SIG-M5 treated with dmso at 0.1 percent for 504 hours (cell line): ENCODE data around the gene ERC1.
A peak's percentile ranks its signal among the peaks of the same experiment; 100 is the strongest.

Experiments
- DNase-seq: peaks from one replicate; lab custom pipeline; 2025; ENCODE audit not compliant: unreplicated experiment; lab: John Stamatoyannopoulos, UW

The ERC1 gene

DNA sequence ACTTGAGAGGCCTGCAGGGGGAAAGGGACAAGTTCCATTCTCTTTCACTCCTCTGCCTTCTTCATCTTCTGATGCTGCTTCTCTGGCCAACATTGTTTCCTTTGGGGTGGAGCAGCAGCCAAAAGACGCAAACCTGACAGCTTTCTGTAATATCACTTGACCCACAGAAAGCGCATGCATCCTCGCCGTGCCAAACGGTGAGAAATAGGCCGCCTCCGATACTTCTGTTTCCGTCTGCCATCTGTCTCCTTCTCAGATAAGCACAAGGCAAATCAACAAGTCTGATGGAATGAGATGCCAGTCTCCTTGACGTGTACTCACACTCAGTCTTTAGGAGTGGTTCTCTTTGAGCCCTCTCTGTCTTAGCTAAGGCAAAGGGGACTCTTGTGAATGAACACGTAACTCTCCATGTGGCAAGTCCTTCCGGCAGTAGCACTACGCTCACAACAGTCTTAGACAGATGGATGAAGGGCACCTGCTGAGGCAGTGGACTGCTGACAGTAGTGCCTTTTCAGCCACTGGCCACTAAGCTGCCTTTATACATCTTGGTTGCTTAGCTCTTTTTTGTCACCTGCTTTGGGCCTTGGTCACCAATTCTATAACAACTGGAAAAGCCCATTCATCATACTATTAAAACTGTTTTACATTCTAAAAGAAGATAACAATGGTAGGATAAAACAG lies 389.3 kb downstream of the ERC1 start:
- DNase-seq, result no peak

DNA sequence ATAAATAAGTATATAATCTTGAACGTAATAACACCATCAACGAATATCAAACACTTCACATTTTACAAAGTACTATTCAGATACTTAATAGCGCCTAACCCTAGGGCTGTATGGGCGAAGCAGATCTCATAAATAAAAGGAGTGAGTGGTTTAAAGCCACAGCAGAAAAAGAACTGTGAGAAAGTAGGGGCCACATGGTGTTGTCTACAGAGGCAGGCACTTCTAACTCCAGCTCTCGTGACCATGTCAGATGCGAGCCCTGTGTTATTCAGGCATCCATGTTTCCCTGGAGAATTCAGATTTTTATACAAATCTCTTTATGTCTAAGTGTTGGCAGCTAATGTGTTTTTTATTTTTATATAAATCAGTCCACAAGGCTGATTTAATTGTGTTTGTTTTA lies 391.1 kb downstream of the ERC1 start:
- no peak for DNase-seq

DNA sequence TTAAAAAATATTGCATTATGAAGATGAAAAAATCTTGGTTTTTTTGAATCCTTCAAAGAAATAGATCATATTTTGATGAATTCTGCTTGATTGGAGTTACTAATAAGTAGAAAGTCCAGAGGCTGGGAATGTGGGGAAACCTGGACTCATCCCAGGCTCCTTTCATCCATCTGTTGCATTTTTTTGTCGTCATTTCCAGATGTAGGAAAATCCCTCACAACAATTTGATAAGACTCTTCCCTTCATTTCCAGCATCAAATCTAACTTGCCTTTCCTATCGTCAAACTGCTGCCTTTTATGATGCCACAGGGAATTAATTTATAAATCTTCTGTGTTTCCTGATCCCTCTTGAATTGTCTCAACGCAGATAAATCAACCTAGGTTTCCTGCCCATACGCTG lies 391.8 kb downstream of the ERC1 start:
- no peak for DNase-seq

DNA sequence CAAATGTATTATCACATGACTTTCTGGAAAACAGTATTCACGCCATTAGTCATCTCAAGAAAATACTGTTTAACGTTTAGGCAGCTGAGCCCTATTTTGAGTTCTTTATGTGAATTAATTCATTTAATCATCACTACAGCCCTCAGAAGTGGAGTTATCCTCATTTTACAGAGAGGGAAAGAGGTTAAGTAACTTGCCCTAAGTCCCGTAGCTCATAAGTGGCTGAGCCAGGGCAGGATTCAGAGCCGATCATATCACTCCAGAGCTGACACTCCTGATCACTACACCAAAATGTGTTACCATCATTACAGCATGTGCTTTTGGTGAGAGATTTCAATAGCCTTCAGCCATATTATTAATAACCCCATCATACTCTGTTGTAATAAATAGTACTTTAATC lies 392.7 kb downstream of the ERC1 start:
- DNase-seq, result no peak

DNA sequence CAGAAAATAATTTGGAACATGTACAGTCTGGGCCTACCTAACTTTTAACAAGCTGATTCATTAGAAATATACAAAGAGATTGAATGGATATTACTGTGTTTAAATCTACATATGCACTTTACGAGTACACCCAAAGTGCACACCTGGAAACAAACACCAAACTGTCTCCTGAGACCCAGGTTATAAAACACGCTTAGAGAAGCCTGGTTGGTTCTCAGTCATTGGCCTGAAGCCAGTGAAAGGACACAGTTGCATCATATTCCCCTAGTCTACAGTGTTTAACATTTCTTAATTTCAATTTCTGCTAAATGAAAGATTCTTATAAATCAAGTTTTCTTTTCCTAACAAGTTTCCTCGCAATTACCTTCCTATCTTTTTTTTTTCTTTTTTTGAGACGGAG lies 393.9 kb downstream of the ERC1 start:
- DNase-seq, result no peak

DNA sequence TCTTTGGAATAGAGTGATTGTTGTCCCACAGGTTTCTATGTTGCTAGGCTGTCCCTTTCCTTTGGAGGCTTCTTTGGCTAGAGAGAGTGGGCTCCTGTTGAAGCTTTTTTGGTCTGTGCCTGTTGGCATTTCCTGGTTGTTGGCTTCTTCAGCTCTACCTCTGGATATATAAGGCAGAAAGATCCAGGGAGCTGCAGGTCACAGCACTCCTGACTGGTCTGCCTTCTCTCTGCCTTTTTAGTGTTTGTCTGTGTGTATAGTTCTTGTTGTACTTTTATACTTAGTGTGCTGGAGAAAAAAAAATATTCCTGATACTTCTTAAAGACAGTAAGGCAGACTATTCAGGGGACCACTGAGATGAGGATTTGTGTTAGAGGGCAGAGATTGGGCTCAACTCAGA lies 400.7 kb downstream of the ERC1 start:
- no peak for DNase-seq

DNA sequence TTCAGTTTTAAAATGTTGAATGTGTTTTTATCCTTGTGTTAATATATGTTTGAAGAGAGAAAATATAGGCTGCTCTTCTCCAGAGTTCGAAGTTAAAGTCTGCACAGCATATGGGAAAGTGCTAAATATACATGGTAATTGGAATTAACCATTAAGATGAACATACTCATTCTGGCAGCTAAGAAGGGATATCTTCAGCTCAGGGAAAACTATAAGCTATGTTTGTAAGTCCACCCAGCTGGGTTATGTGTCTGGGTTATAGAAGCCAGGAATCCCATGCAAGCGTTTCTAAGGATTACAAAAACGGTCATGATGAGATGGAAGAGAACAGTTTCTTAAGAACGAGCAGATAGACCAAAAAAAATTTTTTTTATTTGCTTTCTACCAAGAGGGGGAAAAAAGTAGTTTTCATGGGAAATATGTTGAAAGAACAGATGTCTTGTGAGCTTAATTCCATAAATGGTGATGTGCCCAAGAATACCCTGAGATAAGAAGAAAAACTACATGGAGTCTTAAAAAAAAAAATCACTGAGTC lies 404.5 kb downstream of the ERC1 start:
- DNase-seq, result no peak

DNA sequence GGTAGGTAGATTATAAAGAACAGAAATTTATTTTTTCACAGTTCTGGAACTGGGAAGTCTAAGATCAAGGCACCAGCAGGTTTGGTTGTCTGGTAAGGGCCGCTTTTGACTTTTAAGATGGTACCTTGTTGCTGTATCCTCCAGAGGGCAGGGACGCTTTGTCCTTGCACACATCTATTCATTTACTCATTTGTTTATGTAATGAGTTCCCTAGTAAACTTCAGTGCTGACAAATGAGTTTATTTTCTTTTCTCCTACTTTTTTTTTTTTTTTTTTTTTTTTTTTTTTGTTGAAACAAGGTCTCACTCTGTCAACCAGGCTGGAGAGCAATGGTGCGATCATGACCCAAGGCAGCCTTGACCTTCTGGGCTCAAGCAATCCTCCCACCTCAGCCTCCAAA lies 407.6 kb downstream of the ERC1 start:
- DNase-seq, result no peak

DNA sequence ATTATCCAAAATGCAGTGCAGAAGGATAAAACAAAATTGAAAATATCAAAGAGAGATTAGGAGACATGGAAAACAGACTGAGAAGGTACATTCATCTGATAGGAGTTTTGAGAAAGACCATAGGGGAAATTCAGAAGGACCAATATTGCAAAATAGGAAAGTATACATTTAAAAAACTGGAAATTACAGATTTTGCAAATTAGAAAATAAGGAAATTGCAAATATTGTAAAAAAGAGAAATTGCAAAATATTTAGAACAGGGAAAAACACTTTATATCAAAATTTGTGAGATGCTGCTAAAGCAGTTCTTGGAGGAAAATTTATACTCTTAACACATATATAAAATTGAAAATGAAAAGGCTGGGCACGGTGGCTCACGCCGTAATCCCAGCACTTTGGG lies 410.9 kb downstream of the ERC1 start:
- no peak for DNase-seq

DNA sequence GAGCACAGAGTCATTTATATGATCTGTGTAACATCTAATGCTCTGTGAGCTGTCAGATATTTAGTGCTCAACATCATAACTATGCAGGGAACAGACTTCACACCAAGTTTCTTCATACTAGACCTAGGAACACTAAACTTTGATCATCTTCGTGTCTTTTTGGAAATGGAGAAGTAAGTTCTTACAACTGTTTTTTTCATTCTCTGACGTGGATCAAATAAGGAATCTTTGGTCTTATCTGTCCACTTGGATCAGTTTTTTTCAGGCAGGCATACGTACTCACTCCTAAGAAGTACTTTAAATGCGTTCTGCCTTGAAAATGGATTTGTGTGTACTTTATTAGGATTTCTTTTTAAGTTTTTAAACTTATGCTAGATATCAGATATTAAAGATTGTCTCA lies 412.4 kb downstream of the ERC1 start:
- no peak for DNase-seq

DNA sequence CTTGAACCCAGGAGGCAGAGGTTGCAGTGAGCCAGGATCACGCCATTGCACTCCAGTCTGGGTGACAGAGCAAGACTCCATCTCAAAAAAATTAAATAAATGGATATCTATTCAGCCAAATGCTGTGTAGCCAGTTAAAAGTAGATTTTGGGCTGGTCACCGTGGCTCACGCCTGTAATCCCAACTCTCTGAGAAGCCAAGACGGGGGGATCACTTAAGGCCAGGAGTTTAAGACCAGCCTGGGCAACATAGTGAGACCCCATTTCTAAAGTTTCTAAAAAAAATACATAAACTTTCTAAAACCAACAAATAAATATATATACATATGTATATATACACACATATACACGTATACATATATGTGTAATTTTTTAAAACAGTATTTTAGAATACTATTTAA lies 414.6 kb downstream of the ERC1 start:
- no peak for DNase-seq

DNA sequence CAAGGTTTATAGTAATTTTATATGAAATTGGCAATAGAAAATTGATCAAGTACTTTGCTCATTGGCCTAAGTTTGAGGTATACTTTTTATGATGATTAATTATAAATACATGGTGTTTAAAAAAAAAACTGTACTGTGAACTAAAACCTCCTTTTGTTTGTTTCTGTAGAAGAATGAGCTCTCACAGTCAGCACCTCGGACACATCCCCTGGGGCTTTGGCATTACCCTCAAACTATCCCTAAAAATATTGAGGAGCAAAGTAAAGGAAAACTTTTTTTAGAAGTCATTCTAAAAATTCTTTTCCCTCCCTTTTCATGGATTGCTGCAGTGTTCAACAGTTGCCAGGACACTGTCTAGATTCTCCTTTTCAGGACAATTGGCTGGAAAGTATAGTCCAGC lies 419.8 kb downstream of the ERC1 start:
- no peak for DNase-seq

DNA sequence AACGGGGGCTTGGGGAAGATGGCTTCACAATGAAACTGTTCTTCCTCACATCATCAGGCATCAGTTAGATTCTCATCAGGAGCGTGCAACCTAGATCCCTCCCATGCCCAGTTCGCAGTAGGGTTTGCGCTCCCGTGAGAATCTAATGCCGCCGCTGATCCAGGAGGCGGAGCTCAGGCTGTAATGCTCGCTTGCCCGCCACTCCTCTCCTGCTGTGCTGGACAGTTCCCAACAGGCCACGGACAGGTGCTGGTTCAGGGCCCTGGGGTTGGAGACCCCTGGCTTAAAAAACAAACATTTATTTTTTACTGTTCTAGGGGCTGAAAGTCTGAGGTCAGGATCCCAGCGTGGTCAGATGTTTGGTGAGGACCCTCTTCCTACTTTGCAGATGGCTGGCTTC lies 422.9 kb downstream of the ERC1 start:
- DNase-seq, result no peak

DNA sequence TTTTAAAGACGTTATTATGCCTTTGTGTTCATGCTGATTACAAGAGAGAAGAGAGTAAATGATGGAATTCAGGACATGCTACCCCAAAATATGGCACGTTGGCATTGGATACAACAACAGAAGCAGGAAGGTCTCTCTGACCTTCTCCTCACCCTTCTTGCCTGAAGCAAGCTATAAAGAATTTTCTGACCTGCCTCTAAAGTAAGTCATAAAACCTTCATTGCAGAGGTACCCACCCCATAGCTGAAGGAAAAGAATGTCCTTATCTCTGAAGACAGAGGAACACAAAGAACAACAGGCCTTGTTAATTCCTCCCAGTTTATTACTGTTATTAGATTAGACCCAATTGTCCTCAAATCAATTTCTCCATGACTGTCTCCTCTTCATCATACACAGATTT lies 427.1 kb downstream of the ERC1 start:
- no peak for DNase-seq

DNA sequence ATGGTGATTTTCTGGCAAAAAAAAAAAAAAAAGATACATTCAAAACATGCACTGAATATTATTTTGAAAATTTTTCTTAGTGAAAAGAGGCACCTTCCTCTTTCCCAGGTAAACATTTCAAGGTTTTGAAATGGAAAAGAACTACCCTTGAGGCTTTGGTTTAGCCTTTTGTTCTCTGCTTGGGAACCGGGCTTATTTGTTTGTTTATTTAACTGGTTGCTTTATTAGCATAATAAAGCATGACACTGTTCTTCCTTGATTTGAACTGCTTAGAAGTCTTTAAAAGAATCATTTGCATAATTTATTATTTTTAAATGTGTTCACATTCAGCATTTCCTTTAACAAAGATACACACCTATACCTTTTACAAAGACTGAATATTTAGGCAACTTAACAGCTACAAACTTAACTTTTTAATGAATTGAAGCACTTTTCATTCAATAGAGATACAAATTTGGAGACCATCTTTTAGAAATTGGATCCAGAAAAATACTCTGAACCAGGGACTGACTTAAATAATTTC lies 428.9 kb downstream of the ERC1 start:
- DNase-seq, result no peak

DNA sequence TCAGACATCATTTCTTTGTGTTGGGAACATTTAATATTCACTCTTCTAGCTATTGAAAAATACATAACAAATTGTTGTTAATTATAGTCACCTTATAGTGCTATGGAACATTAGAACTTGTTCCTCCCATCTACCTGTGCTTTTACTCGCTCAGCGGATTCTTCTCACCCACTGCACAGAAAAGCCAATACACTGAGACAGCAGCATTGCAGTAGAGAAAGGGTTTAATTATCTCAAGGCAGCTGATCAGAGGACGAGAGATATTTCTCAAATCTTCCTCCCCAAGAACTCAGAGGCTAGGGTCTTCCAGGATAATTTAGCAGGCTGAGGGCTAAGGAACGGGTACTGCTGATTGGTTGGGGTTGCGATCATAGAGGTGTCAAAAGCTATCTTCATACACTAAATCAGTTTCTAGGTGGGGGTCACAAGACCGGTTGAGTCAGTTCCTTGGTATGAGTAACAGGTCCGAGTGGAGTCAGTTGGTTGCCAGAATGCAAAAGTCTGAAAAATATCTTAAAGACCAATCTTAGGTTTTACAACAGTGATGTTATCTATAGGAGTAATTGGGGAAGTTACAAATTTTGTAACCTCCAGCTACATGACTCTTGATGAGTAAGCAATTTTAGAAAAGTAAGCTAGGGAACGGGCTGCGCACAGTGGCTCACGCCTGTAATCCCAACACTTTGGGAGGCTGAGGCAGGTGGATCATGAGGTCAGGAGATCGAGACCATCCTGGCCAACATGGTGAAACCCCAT lies 430.2 kb downstream of the ERC1 start:
- DNase-seq, result peak; percentile 36

DNA sequence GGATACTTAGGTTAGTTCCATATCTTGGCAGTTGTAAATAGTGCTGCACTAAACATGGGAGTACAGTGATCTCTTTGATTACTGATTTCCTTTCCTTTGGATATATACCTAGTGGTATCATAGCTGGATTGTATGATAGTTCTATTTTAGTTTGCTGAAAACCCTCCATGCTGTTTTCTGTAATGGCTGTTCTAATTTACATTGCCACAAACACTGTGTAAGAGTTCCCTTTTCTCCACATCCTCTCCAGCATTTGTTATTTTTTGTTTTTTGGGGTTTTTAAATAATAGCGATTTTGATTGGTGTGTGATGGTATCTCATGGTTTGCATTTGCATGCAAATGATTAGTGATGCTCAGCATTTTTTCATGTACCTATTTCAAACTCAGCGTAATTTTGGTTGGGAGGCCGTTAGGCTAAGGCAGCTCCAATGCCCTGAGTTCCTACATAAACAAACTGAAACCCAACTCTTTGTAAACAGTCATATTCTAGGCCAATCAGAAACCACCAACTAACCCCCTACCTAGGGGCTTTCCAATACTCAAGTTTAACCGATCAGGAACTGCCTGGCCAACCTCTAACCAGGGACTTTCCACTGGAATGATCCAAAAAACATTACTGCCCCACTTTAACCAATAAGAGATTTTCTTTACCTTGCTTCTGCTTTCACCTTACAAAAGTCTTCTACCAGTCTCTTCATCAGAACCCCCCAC lies 431.7 kb downstream of the ERC1 start:
- DNase-seq, result no peak

DNA sequence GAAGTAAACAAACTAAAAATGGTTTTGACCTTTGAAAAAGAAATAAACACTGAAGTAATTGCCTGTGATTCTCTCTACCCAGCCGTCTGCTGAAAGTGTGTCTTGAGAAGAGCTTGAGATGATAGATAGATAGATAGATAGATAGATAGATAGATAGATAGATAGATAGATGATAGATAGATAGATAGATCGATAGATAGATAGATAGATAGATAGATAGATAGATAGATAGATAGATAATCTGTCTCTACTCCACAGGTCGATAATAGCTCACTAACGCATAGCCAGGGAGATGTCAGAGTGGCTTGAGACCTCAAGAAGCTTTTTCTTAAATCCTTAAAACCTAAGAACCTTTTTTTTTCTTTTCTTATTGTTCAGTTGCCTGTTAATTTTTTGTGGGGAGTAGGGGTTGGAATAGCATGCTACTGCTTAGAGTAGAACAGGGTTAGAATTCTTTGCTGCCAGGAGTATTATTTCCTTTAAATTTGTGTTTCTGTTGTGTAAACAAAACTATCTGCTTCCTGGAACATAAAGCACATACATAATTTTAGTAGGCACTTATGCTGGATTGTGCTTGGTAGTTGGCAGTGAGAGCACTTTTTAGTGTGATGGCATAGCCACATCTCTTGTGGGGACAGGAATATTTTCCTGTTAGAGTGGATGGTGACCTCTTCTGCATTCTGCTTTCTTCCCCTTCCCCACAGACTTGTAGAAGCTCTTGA lies 433.8 kb downstream of the ERC1 start:
- DNase-seq, result no peak

DNA sequence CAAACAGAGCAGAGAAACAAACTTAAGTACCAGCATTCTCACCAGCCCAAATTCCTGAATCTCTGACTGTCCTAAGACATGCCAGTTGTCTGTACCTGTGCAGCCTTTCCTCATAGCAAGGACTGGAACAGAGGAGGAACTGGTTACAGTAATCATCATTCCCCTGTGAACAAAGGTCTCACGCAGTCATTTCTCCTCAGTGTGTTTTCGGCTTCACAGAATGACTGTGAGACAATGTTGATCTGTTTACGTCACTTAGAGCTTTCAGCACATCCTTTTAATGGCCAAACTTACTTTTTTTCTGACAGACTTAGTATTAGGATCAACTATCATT lies 434.3 kb downstream of the ERC1 start:
- DNase-seq, result no peak

DNA sequence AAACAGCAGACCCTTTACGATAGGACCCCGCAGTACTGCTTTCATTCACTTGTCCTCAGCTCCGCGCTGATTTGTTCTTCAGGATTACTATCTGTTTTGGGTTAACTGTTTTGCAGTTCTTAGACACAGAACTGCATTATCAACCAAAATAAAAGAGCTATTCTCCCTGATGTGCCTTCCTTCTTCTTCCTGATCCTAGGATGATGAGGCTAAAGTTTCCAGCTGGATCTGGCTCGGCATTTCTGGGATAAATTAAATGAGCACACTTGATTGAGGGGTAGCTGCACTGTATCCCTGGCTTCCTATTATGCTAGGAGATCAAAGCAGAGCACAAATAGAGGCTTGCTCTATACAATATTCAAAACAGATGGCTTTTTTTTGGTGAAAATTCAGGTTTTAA lies 437.6 kb downstream of the ERC1 start:
- no peak for DNase-seq

DNA sequence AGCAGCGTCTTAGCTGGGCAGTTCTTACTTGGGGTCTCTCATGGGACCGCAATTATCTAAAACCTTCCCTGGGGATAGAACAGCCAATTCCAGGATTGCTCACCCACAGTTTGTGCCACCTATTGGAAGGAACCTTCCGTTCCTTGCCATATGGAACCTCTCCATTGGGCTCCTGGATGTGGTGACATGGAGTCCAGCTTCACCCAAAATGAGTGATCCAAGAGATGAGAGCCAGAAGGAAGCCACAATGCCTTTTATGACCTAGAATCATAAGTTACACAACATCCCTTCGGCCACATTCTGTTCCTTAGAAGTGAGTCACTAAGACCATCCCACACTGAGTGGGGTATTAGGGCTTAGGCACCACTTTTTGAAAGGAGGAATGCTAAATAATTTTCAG lies 439.0 kb downstream of the ERC1 start:
- peak; percentile 47 for DNase-seq
